SKM-1 (cell line): ENCODE measurements around the gene DACT2.
"Not testable (repeated sequence)": the region's sequence is repeated elsewhere in the genome, so short reads cannot be mapped to it uniquely, and the experiment has no call there.

ENCODE experiments used
- DNase-seq: peaks from one replicate; lab custom pipeline; 2025; ENCODE audit not compliant: unreplicated experiment; lab: John Stamatoyannopoulos, UW

Gene DACT2

GRCh38 chr6:168326294-168327261 lies 7.0 kb upstream of the DACT2 start:
- DNase-seq = no peak

GRCh38 chr6:168322966-168323365 lies 3.4 kb upstream of the DACT2 start:
- no peak for DNase-seq

- no peak for DNase-seq
Observed at GRCh38 chr6:168320634-168321033, 1.1 kb upstream of the DACT2 start.

- no peak for DNase-seq
Observed at GRCh38 chr6:168318579-168319278, 848 bp downstream of the DACT2 start.

- DNase-seq = no peak
Observed at GRCh38 chr6:168318090-168318489, 1.5 kb downstream of the DACT2 start.

- DNase-seq = no peak
Observed at GRCh38 chr6:168315596-168315995, 4.0 kb downstream of the DACT2 start.

- no peak for DNase-seq
Observed at GRCh38 chr6:168314948-168315347, 4.6 kb downstream of the DACT2 start.

GRCh38 chr6:168314021-168314420 lies 5.6 kb downstream of the DACT2 start:
- DNase-seq = no peak

- DNase-seq = no peak
Observed at GRCh38 chr6:168313431-168314011, 6.1 kb downstream of the DACT2 start.

GRCh38 chr6:168312125-168312507 lies 7.5 kb downstream of the DACT2 start:
- not testable (repeated sequence) for DNase-seq

- DNase-seq = no peak
Observed at GRCh38 chr6:168311410-168312124, 8.0 kb downstream of the DACT2 start.

GRCh38 chr6:168310945-168311344 lies 8.6 kb downstream of the DACT2 start:
- DNase-seq = no peak

- DNase-seq = no peak
Observed at GRCh38 chr6:168310403-168310802, 9.2 kb downstream of the DACT2 start.

GRCh38 chr6:168309997-168310396 lies 9.6 kb downstream of the DACT2 start:
- DNase-seq = no peak

GRCh38 chr6:168309183-168309582 lies 10.4 kb downstream of the DACT2 start:
- no peak for DNase-seq

GRCh38 chr6:168308390-168309144 lies 11.0 kb downstream of the DACT2 start:
- no peak for DNase-seq

GRCh38 chr6:168307695-168308021 lies 11.9 kb downstream of the DACT2 start:
- DNase-seq = no peak

- DNase-seq = no peak
Observed at GRCh38 chr6:168307015-168307694, 12.4 kb downstream of the DACT2 start.

GRCh38 chr6:168305863-168306262 lies 13.7 kb downstream of the DACT2 start:
- no peak for DNase-seq
